HepG2 (cell line): ENCODE results near the gene REEP6.

Experiments
- CEBPB ChIP-seq: IDR thresholded peaks from 2 replicates; pipeline ENCODE4 v1.6.1; 2011; ENCODE audit warnings: low read depth, low read length, improper control_type of control experiment, borderline replicate concordance
- FOSL2 ChIP-seq: sonication (generic); formaldehyde crosslinking; IDR thresholded peaks from 2 replicates; pipeline ENCODE4 v1.4.0; 2020; ENCODE audit warnings: missing genetic modification reagents
- TCF7 ChIP-seq: sonication (generic); IDR thresholded peaks from 2 replicates; pipeline ENCODE4 v1.6.1; 2016; ENCODE audit warnings: antibody characterized with exemption, low read depth
- ZNF567 ChIP-seq: sonication (generic); formaldehyde crosslinking; IDR thresholded peaks from 2 replicates; pipeline ENCODE4 v1.8.1; 2023; ENCODE audit warnings: mild to moderate bottlenecking, missing genetic modification reagents, borderline replicate concordance
- TF ChIP-seq, protein P1 (sequence below): sonication (generic); formaldehyde crosslinking; IDR thresholded peaks from 2 replicates; pipeline ENCODE4 v1.5.0; 2020; ENCODE audit warnings: mild to moderate bottlenecking, missing genetic modification reagents, moderate library complexity
- TF ChIP-seq, protein P2 (sequence below): sonication (generic); formaldehyde crosslinking; IDR thresholded peaks from 2 replicates; pipeline ENCODE4 v1.4.0; 2020; ENCODE audit warnings: missing genetic modification reagents, borderline replicate concordance
- TF ChIP-seq, protein P3 (sequence below): IDR thresholded peaks from 2 replicates; pipeline ENCODE4 v1.6.1; 2012; ENCODE audit warnings: inconsistent platforms

DNA sequence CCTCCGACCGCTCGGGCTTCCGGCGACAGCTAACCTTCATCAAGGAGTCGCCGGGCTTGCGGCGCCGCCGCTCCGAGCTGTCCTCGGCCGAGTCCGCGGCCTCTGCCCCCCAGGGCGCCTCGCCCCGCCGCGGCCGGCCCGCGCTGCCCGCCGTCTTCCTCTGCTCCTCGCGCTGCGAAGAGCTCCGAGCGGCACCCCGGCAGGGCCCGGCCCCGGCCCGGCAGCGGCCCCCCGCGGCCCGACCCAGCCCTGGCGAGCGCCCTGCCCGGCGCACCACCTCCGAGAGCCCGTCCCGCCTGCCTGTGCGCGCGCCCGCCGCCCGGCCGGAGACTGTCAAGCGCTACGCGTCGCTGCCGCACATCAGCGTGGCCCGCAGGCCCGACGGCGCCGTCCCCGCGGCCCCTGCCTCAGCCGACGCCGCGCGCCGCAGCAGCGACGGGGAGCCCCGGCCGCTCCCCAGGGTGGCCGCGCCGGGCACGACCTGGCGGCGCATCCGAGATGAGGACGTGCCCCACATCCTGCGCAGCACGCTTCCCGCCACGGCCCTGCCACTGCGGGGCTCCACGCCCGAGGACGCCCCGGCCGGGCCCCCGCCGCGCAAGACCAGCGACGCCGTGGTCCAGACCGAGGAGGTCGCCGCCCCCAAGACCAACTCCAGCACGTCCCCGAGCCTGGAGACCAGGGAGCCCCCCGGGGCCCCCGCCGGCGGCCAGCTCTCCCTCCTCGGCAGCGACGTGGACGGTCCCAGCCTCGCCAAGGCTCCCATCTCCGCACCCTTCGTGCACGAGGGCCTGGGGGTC is 21.5 kb upstream of the REEP6 start:
- TF ChIP-seq, protein P1, sequence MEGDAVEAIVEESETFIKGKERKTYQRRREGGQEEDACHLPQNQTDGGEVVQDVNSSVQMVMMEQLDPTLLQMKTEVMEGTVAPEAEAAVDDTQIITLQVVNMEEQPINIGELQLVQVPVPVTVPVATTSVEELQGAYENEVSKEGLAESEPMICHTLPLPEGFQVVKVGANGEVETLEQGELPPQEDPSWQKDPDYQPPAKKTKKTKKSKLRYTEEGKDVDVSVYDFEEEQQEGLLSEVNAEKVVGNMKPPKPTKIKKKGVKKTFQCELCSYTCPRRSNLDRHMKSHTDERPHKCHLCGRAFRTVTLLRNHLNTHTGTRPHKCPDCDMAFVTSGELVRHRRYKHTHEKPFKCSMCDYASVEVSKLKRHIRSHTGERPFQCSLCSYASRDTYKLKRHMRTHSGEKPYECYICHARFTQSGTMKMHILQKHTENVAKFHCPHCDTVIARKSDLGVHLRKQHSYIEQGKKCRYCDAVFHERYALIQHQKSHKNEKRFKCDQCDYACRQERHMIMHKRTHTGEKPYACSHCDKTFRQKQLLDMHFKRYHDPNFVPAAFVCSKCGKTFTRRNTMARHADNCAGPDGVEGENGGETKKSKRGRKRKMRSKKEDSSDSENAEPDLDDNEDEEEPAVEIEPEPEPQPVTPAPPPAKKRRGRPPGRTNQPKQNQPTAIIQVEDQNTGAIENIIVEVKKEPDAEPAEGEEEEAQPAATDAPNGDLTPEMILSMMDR, result no peak
- TF ChIP-seq, protein P2, sequence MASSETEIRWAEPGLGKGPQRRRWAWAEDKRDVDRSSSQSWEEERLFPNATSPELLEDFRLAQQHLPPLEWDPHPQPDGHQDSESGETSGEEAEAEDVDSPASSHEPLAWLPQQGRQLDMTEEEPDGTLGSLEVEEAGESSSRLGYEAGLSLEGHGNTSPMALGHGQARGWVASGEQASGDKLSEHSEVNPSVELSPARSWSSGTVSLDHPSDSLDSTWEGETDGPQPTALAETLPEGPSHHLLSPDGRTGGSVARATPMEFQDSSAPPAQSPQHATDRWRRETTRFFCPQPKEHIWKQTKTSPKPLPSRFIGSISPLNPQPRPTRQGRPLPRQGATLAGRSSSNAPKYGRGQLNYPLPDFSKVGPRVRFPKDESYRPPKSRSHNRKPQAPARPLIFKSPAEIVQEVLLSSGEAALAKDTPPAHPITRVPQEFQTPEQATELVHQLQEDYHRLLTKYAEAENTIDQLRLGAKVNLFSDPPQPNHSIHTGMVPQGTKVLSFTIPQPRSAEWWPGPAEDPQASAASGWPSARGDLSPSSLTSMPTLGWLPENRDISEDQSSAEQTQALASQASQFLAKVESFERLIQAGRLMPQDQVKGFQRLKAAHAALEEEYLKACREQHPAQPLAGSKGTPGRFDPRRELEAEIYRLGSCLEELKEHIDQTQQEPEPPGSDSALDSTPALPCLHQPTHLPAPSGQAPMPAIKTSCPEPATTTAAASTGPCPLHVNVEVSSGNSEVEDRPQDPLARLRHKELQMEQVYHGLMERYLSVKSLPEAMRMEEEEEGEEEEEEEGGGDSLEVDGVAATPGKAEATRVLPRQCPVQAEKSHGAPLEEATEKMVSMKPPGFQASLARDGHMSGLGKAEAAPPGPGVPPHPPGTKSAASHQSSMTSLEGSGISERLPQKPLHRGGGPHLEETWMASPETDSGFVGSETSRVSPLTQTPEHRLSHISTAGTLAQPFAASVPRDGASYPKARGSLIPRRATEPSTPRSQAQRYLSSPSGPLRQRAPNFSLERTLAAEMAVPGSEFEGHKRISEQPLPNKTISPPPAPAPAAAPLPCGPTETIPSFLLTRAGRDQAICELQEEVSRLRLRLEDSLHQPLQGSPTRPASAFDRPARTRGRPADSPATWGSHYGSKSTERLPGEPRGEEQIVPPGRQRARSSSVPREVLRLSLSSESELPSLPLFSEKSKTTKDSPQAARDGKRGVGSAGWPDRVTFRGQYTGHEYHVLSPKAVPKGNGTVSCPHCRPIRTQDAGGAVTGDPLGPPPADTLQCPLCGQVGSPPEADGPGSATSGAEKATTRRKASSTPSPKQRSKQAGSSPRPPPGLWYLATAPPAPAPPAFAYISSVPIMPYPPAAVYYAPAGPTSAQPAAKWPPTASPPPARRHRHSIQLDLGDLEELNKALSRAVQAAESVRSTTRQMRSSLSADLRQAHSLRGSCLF (CRISPR knock-in tag), result no peak
- TF ChIP-seq TCF7 (no peak), ZNF567 (no peak), FOSL2 (CRISPR knock-in tag) (no peak), CEBPB (no peak)
- TF ChIP-seq, protein P3, sequence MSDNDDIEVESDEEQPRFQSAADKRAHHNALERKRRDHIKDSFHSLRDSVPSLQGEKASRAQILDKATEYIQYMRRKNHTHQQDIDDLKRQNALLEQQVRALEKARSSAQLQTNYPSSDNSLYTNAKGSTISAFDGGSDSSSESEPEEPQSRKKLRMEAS, result no peak
